SW480 (cell line): ENCODE measurements around the gene OR4K1.
"Not testable (repeated sequence)": the region's sequence is repeated elsewhere in the genome, so short reads cannot be mapped to it uniquely, and the experiment has no call there.

Experiments
- DNase-seq: peaks from one replicate; pipeline ENCODE4 v3.0.0-alpha.2; 2016; ENCODE audit warnings: low spot score

Gene OR4K1

DNA sequence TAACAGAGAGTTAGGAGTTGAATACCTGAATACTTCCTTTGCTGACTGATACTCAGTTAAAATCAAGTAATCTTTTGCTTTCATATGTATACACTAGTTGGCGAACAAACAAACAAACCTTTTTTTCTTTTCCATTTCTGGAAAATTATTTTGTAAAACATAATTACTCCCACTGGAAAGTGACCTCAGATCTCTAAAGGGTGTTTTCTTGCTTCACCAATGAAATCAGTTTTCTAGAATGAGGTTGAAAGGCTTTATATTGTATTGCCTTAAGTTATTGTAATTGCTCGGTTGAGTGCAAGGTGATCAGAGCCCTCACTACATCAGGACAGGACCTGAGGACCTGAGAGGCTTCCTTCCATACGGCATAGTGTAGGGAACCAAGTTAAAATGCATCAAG lies at the start of gene OR4K1:
TSS of gene OR4K1 (plus strand) at position 301 of the 400 bp plus-strand sequence. CDS start 4,750 bp downstream, outside the sequence.
- no peak for DNase-seq

- peak; percentile 3 for DNase-seq
Observed at GRCh38 chr14:19895282-19895681, 35.4 kb upstream of the OR4K1 start.

GRCh38 chr14:19900999-19901398 lies 29.7 kb upstream of the OR4K1 start:
- no peak for DNase-seq

- no peak for DNase-seq
Observed at GRCh38 chr14:19902409-19902808, 28.3 kb upstream of the OR4K1 start.

DNA sequence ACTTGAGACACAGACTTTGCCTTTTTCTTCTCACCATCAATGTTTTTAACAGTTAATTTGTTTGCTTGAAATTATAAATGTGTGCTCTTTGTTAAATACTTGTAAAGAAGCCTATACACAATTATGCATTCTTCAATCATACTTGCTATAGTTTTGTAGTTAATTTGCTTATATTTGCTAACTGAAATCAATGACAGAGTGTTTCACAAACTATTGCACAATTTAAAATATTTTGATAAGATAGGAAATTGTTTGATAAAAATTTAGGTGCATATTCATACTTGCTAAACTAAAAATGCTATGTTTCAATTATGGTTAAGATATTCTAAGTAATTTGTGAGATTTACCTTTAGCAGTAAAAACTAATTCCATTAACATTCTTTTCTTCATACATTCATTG lies 24.1 kb upstream of the OR4K1 start:
- DNase-seq = no peak

GRCh38 chr14:19911114-19911513 lies 19.6 kb upstream of the OR4K1 start:
- DNase-seq = no peak

DNA sequence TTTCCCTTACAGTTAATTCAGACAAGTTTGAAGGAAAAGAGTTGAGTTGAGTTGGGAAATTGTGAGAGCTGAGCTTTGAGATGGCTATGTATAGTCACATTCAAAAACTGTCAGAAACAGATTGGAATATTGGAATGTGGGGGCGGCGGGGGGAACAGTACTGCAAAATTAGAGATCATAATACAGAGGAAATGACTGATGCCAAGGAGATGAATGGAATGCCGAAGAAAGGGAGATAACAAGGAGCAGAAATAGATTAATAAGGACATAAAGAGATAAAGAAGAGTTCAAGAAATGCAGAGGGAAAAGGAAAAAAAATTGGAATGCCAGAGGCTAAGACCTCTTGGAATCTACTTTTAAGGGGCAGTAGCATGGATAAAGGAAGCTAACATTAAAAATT lies 13.5 kb upstream of the OR4K1 start:
- DNase-seq = no peak

DNA sequence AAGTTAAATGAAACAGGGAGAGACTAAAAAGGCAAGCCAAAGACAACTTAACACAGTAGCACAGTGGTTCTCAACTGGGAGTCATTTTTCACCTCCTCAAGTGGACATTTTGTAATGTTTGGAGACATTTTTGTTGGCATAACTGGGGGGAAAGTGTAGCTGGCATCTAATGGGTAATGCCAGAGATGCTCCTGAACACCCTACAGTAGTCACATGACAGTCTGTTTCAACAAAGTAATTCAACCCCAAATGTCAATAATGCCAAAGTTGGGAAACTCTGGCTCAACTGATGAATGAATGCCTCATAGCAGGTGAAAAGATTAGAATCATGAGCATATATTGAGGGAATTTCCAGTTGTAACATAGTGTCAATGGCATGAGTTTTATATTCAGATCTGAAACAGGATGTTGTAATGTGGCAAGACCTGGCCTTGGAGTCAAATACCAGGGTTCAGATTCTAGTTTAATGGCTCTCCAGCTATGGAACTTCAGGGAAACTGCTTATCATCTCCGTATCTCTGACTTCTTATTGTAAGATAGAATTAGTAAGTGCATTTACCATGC lies 12.7 kb upstream of the OR4K1 start:
- no peak for DNase-seq

GRCh38 chr14:19918553-19919264 lies 12.0 kb upstream of the OR4K1 start:
- DNase-seq = peak; percentile 54

- peak; percentile 11 for DNase-seq
Observed at GRCh38 chr14:19920021-19920657, 10.6 kb upstream of the OR4K1 start, which contains the start of gene OR4K5. OR4K5 (plus strand) TSS chr14:19920607; CDS start chr14:19920607, 0 bp downstream.

GRCh38 chr14:19941668-19942067 lies 11.0 kb downstream of the OR4K1 start:
- no peak for DNase-seq

- DNase-seq = no peak
Observed at GRCh38 chr14:19947413-19948090, 16.8 kb downstream of the OR4K1 start.

DNA sequence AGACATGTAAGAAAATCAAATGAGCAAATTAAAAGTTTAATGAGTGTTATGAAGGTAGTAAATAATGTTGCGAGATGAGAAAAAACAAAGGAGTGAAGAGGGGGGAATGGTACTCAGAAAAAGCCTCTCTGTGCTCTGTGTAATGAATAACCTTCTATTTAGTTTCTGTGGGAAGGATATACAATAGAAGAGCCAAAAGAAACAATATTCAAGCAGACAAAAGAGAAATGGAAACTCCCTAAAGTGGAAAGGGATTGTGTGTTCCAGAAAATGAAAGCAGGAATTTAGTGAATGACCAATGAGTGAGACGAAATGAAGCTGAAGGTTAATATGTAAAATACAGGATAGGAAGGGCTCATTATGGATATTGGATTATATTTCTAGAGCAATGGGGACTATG lies 18.5 kb downstream of the OR4K1 start:
- DNase-seq = no peak

- not testable (repeated sequence) for DNase-seq
Observed at GRCh38 chr14:19969735-19970134, 39.0 kb downstream of the OR4K1 start.

- DNase-seq = no peak
Observed at GRCh38 chr14:19974844-19975243, 44.1 kb downstream of the OR4K1 start.

DNA sequence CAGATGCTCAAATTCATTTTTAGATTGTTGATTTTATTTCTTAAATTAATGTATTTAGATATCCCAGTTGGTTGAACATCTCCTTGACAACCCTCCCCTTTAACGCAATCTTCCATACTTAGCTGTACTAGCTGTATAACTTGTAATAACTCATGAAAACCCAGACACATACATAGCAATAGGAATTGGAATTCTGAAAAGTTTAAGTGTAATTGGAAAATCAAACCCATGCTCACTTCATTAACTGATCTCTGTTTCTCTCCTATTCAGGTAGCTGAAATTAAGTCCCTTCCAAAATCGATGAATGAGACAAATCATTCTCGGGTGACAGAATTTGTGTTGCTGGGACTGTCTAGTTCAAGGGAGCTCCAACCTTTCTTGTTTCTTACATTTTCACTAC lies 44.6 kb downstream of the OR4K1 start, which contains the start of gene OR4K15:
TSS of gene OR4K15 (plus strand) at position 301 of the 400 bp plus-strand sequence. CDS start at position 301, 0 bp downstream.
- DNase-seq = no peak
